GM12878 (cell line): ENCODE measurements around the gene SCYGR6. TPM values are rescaled to one million over a fixed set of nuclear protein-coding genes. Genes with fewer than 3 reads are reported as not detected.

Experiments
- ATAC-seq: fragments of 200-7000 bp; cut with Tn5 transposase; 3 replicates; pipeline ENCODE4 v1.9.1; 2020; ENCODE audit warnings: mild to moderate bottlenecking, moderate library complexity
- BruUV-seq: library from RNA; stranded (reverse); fragments of 400-500 nt; replicated peaks from 2 replicates; lab custom pipeline; 2021; lab: Mats Ljungman, UMichigan
- CTCF ChIA-PET: fragments of 300-600 bp; sonication (Branson Sonifier 250); formaldehyde crosslinking; extraction: SDS; loops from one replicate; lab custom pipeline; 2021; ENCODE audit warnings: inconsistent platforms; lab: Yijun Ruan, JAX
- POLR2A ChIA-PET: fragments of 350-600 bp; formaldehyde crosslinking; extraction: SDS; loops from one replicate; lab custom pipeline; 2021; ENCODE audit warnings: inconsistent platforms; lab: Charles Lee
- RAD21 ChIA-PET: fragments of 300-600 bp; sonication (Branson Sonifier 250); formaldehyde crosslinking; loops from one replicate; lab custom pipeline; 2023; ENCODE audit warnings: antibody characterized with exemption; ENCODE audit not compliant: unreplicated experiment; lab: Charles Lee
- SMC1A ChIA-PET: fragments of 300-600 bp; sonication (Branson Sonifier 250); formaldehyde crosslinking; loops from one replicate; lab custom pipeline; 2023; ENCODE audit not compliant: unreplicated experiment, uncharacterized antibody; lab: Charles Lee
- DNase-seq: peaks from one replicate; pipeline ENCODE4 v3.0.0-alpha.2; 2011; ENCODE audit warnings: low read depth, low spot score
- FAIRE-seq: peaks from 3 replicates; lab custom pipeline; 2011; peaks lifted over from hg19 to GRCh38; lab: Jason Lieb, UNC
- H2AFZ ChIP-seq: 2 replicates; pipeline ENCODE4 v1.6.0; 2011; ENCODE audit warnings: low read depth, low read length, control low read depth; ENCODE audit not compliant: control insufficient read depth
- H3K27ac ChIP-seq: 2 replicates; pipeline ENCODE4 v1.5.1; 2011; ENCODE audit warnings: control low read depth; ENCODE audit not compliant: control insufficient read depth, insufficient read depth
- H3K27me3 ChIP-seq, 2 experiments: replicated peaks in 1 of 2; 2 replicates each; pipeline versions ENCODE4 v1.6.0 to v1.6.1; 2011; ENCODE audit warnings: low read length in 1 of 2; ENCODE audit not compliant: control insufficient read depth in 2 of 2, insufficient read depth in 2 of 2
- H3K36me3 ChIP-seq, 2 experiments: 2 replicates each; pipeline ENCODE4 v1.5.1; 2011; ENCODE audit warnings: low read length in 1 of 2; ENCODE audit not compliant: control insufficient read depth in 2 of 2, insufficient read depth in 2 of 2
- H3K4me1 ChIP-seq: 2 replicates; pipeline ENCODE4 v1.6.1; 2011; ENCODE audit warnings: mild to moderate bottlenecking, low read length, moderate library complexity, mixed read lengths; ENCODE audit not compliant: control insufficient read depth, insufficient read depth
- H3K4me2 ChIP-seq: 2 replicates; pipeline ENCODE4 v1.6.0; 2011; ENCODE audit warnings: control low read depth; ENCODE audit not compliant: control insufficient read depth, insufficient read depth
- H3K4me3 ChIP-seq: fragments of 200-600 bp; sonication (generic); 2 replicates; pipeline ENCODE4 v1.5.1; 2016
- H3K79me2 ChIP-seq: 2 replicates; pipeline ENCODE4 v1.6.0; 2011; ENCODE audit warnings: low read length; ENCODE audit not compliant: control insufficient read depth, insufficient read depth
- H3K9ac ChIP-seq: 2 replicates; pipeline ENCODE4 v1.8.0; 2011; ENCODE audit warnings: low read length, control low read depth, mixed read lengths; ENCODE audit not compliant: control insufficient read depth, insufficient read depth
- H3K9me3 ChIP-seq: replicated peaks from 3 replicates; pipeline ENCODE4 v1.5.1; 2011; ENCODE audit warnings: mild to moderate bottlenecking, low read length; ENCODE audit not compliant: control insufficient read depth, insufficient read depth
- H4K20me1 ChIP-seq: 2 replicates; pipeline ENCODE4 v1.6.0; 2011; ENCODE audit not compliant: control insufficient read depth, insufficient read depth
- BMI1 ChIP-seq: fragments of 450-650 bp; IDR thresholded peaks from 2 replicates; pipeline ENCODE4 v1.6.1; 2016; ENCODE audit warnings: mild to moderate bottlenecking, moderate library complexity, borderline replicate concordance
- NFXL1 ChIP-seq: fragments of 450-650 bp; IDR thresholded peaks from 2 replicates; pipeline ENCODE4 v1.6.1; 2017; ENCODE audit warnings: antibody characterized with exemption, mild to moderate bottlenecking, borderline replicate concordance
- POLR2AphosphoS2 ChIP-seq: IDR thresholded peaks from 2 replicates; pipeline ENCODE4 v1.6.1; 2011; ENCODE audit warnings: low read depth, mild to moderate bottlenecking, low read length, improper control_type of control experiment, moderate library complexity
- SREBF1 ChIP-seq: IDR thresholded peaks from 2 replicates; pipeline ENCODE4 v1.6.1; 2012; ENCODE audit warnings: mild to moderate bottlenecking, low read length
- ZBTB33 ChIP-seq: fragments of 450-650 bp; IDR thresholded peaks from 2 replicates; pipeline ENCODE4 v1.6.1; 2017; ENCODE audit warnings: mild to moderate bottlenecking
- ZNF207 ChIP-seq: fragments of 450-650 bp; IDR thresholded peaks from 2 replicates; pipeline ENCODE4 v1.6.1; 2014; ENCODE audit warnings: antibody characterized with exemption, mild to moderate bottlenecking, borderline replicate concordance
- WGBS: methylation state at CpG from one replicate; pipeline ENCODE4 v1.1.6; 2016; ENCODE audit warnings: low lambda C conversion rate; ENCODE audit not compliant: insufficient replicate concordance, insufficient coverage; ENCODE audit errors: missing lambda C conversion rate; 5-methylcytosine and 5-hydroxymethylcytosine counted together
- in situ Hi-C: fragments of 300-500 bp; cut with MboI; formaldehyde crosslinking; loops from 9 replicates; pipeline ENCODE4 v1.14.3; 2018; ENCODE audit warnings: mixed read lengths
- intact Hi-C: fragments of 100-400 bp; cut with micrococcal nuclease; formaldehyde crosslinking; loops from one replicate; pipeline ENCODE4 v1.14.2; 2022; ENCODE audit not compliant: unreplicated experiment
- polyA plus RNA-seq, 11 experiments: library from polyadenylated mRNA; depleted of rRNA in 4 of 11; unstranded in 6 of 11; stranded (reverse) in 5 of 11; fragments of >200 nt; fragmentation: Nextera tagmentation in 4 of 11; fragmentation: Illumina TruSeq in 1 of 11; extraction: Ambion mirVana in 4 of 11; extraction: Trizol in 1 of 11; gene quantifications; 1 replicate in 1 of 11; 2 replicates in 10 of 11; pipeline versions ENCODE4 v1.2.1 to v1.2.3, GENCODE V29; 2011 to 2016; ENCODE audit warnings: inconsistent platforms in 2 of 11, missing spikeins in 2 of 11, low read depth in 1 of 11
- total RNA-seq, 4 experiments: library from RNA; depleted of rRNA in 3 of 4; stranded (reverse); fragments of >200 nt in 3 of 4; fragmentation: Illumina TruSeq in 1 of 4; extraction: Trizol in 1 of 4; gene quantifications; 2 replicates each; pipeline versions ENCODE4 v1.2.1 to v1.2.3, GENCODE V29; 2013 to 2021
- TF ChIP-seq, protein P1 (sequence below): fragments of 450-650 bp; IDR thresholded peaks from 2 replicates; pipeline ENCODE4 v1.6.1; 2016; ENCODE audit warnings: mild to moderate bottlenecking

Gene SCYGR6
- total and polyA plus RNA-seq, 10 of the 15 experiments (the other 5 are each of a cell fraction or from before 2014, with no cell fraction given): not detected

GRCh38 chr2:227765788-227766372 is 41.3 kb upstream of the SCYGR6 start:
- intact Hi-C loops (loop anchor here (1.0 to 5.0 kb wide), 5 partner anchors 108 to 637 kb away; partner anchors contain the start of gene AGFG1), in situ Hi-C loops (loop anchor here (5.0 to 10.0 kb wide), 4 partner anchors 104 to 631 kb away; no protein-coding TSS in a partner anchor)
- no peak overlapping the region for H3K4me2 ChIP-seq
- no peak overlapping the region for H3K9ac ChIP-seq
- ATAC-seq (peak; percentile 42), FAIRE-seq (no peak), DNase-seq (no peak)
- no TSS peak for BruUV-seq
- H3K27me3 ChIP-seq: no peaks in the 10 kb centered on the region
- no peaks in the 10 kb centered on the region for H3K79me2 ChIP-seq
- TF ChIP-seq ZNF207 (no peak), SREBF1 (no peak), ZBTB33 (no peak), POLR2AphosphoS2 (no peak), BMI1 (no peak), NFXL1 (no peak)
- TF ChIP-seq, protein P1, sequence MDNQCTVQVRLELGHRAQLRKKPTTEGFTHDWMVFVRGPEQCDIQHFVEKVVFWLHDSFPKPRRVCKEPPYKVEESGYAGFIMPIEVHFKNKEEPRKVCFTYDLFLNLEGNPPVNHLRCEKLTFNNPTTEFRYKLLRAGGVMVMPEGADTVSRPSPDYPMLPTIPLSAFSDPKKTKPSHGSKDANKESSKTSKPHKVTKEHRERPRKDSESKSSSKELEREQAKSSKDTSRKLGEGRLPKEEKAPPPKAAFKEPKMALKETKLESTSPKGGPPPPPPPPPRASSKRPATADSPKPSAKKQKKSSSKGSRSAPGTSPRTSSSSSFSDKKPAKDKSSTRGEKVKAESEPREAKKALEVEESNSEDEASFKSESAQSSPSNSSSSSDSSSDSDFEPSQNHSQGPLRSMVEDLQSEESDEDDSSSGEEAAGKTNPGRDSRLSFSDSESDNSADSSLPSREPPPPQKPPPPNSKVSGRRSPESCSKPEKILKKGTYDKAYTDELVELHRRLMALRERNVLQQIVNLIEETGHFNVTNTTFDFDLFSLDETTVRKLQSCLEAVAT: no peak
- H2AFZ ChIP-seq: no peak overlapping the region; the same call in 1 of the 2 replicates
- 33% methylated on average over 4 of the region's 4 CpGs for WGBS
- RAD21 ChIA-PET: interaction anchor here (0.6 to 3.7 kb wide), 52 partner anchors 8 to 637 kb away, joined by 3 to 60 read pairs (median 4); partner anchors contain the start of gene SCYGR1
- no peaks in the 10 kb centered on the region for H4K20me1 ChIP-seq
- no peaks in the 10 kb centered on the region for H3K36me3 ChIP-seq
- no peak overlapping the region for H3K4me3 ChIP-seq
- POLR2A ChIA-PET: interaction anchor here (0.6 to 1.5 kb wide), 4 partner anchors 87 to 361 kb away, joined by 3 to 5 read pairs (median 4); no protein-coding TSS in a partner anchor
- H3K9me3 ChIP-seq: no peaks in the 10 kb centered on the region
- CTCF ChIA-PET: interaction anchor here (0.6 to 13.3 kb wide), 79 partner anchors 9 to 963 kb away, joined by 3 to 387 read pairs (median 4); partner anchors contain the start of genes MFF, SCYGR5, SCYGR8 and TM4SF20
- H3K27ac ChIP-seq: no peak overlapping the region
- SMC1A ChIA-PET: interaction anchor here (0.6 to 6.5 kb wide), 58 partner anchors 10 to 635 kb away, joined by 3 to 64 read pairs (median 4); partner anchors contain the start of gene SLC19A3
- no peaks in the 10 kb centered on the region for H3K4me1 ChIP-seq
